Colonic mucosa (tissue), 4 donors: ENCODE measurements around the gene ATXN2. TPM values are rescaled to one million over a fixed set of nuclear protein-coding genes. Genes with fewer than 3 reads are reported as not detected.

Experiments used
- DNase-seq: peaks from one replicate; pipeline ENCODE4 v3.0.0-alpha.2; 2020
- H3K27ac ChIP-seq: fragments of 200-600 bp; one replicate; pipeline ENCODE4 v1.8.0; 2021
- H3K27me3 ChIP-seq: fragments of 200-600 bp; one replicate; pipeline ENCODE4 v1.8.0; 2021
- H3K36me3 ChIP-seq: fragments of 200-600 bp; one replicate; pipeline ENCODE4 v1.8.0; 2021
- H3K4me1 ChIP-seq: fragments of 200-600 bp; one replicate; pipeline ENCODE4 v1.8.0; 2021; ENCODE audit warnings: mild to moderate bottlenecking
- H3K4me3 ChIP-seq: fragments of 200-600 bp; one replicate; pipeline ENCODE4 v1.8.0; 2021
- H3K9ac ChIP-seq, 2 donors: one replicate each; pipeline ENCODE4 v1.7.0; 2013; ENCODE audit warnings: control low read depth in 2 of 2, low read depth in 2 of 2, low read length in 2 of 2
- H3K9me3 ChIP-seq: fragments of 200-600 bp; one replicate; pipeline ENCODE4 v1.8.0; 2021
- CTCF ChIP-seq: fragments of 200-600 bp; IDR thresholded peaks from one replicate; pipeline ENCODE4 v1.8.0; 2022; ENCODE audit warnings: antibody characterized with exemption, mild to moderate bottlenecking
- intact Hi-C: fragments of 100-400 bp; cut with DNase I; formaldehyde crosslinking; loops from one replicate; pipeline ENCODE4 v1.14.1; 2022
- total RNA-seq, 2 donors: library from RNA; stranded (reverse); fragmentation: NEBNext Ultra II Directional in 1 of 2; extraction: Animal tissue kit (Norgen Biotek cat#: 25700) in 1 of 2; gene quantifications; one replicate each; pipeline ENCODE4 v1.2.1, GENCODE V29; 2021
- donor health status: healthy.
- donor health status: DM: no; HTN: no; CAD: no.
- donor health status: DM: no; HTN: no; CAD: no.

Gene ATXN2
- total RNA-seq, 2 donors from 2014 or later = 48.7 to 55.1 TPM

- TF ChIP-seq CTCF = no peak
- no peak for DNase-seq
- Histone ChIP-seq H3K36me3 (no peaks in the 10 kb centered on the region), H3K4me3 (no peak overlapping the region), H3K27me3 (no peaks in the 10 kb centered on the region), H3K4me1 (peaks cover 3% of the 10 kb centered on the region), H3K9me3 (no peaks in the 10 kb centered on the region), H3K9ac (no peak overlapping the region), H3K27ac (no peak overlapping the region)
- intact Hi-C loops = no loop called here
These were observed 179.3 kb downstream of the ATXN2 start for GRCh38 chr12:111419784-111420183.

GRCh38 chr12:111418594-111418880 lies 180.6 kb downstream of the ATXN2 start:
- intact Hi-C loops = no loop called here
- Histone ChIP-seq H3K9ac (no peak overlapping the region), H3K27me3 (no peaks in the 10 kb centered on the region)

GRCh38 chr12:111417784-111418593 lies 181.1 kb downstream of the ATXN2 start:
- no peak for TF ChIP-seq CTCF
- intact Hi-C loops = no loop called here
- Histone ChIP-seq H3K9me3 (no peaks in the 10 kb centered on the region), H3K4me3 (no peak overlapping the region), H3K27ac (no peak overlapping the region), H3K4me1 (peaks cover 9% of the 10 kb centered on the region), H3K27me3 (no peaks in the 10 kb centered on the region), H3K9ac (no peak overlapping the region), H3K36me3 (no peaks in the 10 kb centered on the region)
- DNase-seq = no peak

More at GRCh38 chr12:111418594-111418880, 180.6 kb downstream of the ATXN2 start:
- H3K27ac ChIP-seq = no peak overlapping the region
- H3K4me1 ChIP-seq = peaks cover 3% of the 10 kb centered on the region
- no peak for TF ChIP-seq CTCF
- H3K4me3 ChIP-seq = no peak overlapping the region
- no peak for DNase-seq
- no peaks in the 10 kb centered on the region for H3K9me3 ChIP-seq
- H3K36me3 ChIP-seq = no peaks in the 10 kb centered on the region

GRCh38 chr12:111417290-111417689 lies 181.8 kb downstream of the ATXN2 start:
- intact Hi-C loops = no loop called here
- no peak for DNase-seq

GRCh38 chr12:111414711-111415252 lies 184.3 kb downstream of the ATXN2 start:
- peaks cover 13% of the 10 kb centered on the region for H3K4me1 ChIP-seq
- no peak overlapping the region for H3K4me3 ChIP-seq
- TF ChIP-seq CTCF = no peak
- no peak overlapping the region for H3K27ac ChIP-seq
- H3K27me3 ChIP-seq = no peaks in the 10 kb centered on the region
- no peaks in the 10 kb centered on the region for H3K9me3 ChIP-seq
- DNase-seq = no peak
- intact Hi-C loops = no loop called here
- no peak overlapping the region for H3K9ac ChIP-seq
- no peaks in the 10 kb centered on the region for H3K36me3 ChIP-seq

More at GRCh38 chr12:111417290-111417689, 181.8 kb downstream of the ATXN2 start:
- Histone ChIP-seq H3K36me3 (no peaks in the 10 kb centered on the region), H3K9me3 (no peaks in the 10 kb centered on the region), H3K27me3 (no peaks in the 10 kb centered on the region), H3K9ac (no peak overlapping the region), H3K27ac (no peak overlapping the region), H3K4me3 (no peak overlapping the region), H3K4me1 (peaks cover 10% of the 10 kb centered on the region)
- TF ChIP-seq CTCF = no peak
